Measurements from ENCODE around the gene LDLRAD4. TPM values are rescaled to one million over a fixed set of nuclear protein-coding genes. Genes with fewer than 3 reads are reported as not detected.

LDLRAD4 gene
- total and polyA plus RNA-seq, 9 of the 15 experiments (the other 6 are each of a cell fraction or from before 2014, with no cell fraction given), result 0.01 TPM; not detected in 8

GRCh38 chr18:13539050-13539449, 320.5 kb downstream of the LDLRAD4 start:
- in situ Hi-C loops (cut with MboI) (no loop called here), intact Hi-C loops (cut with micrococcal nuclease) (no loop called here)
- no peaks in the 10 kb centered on the region for H4K20me1 ChIP-seq (replicated peaks; ENCODE audit: control insufficient read depth, insufficient read depth, low read length)
- ChIA-PET POLR2A (no interaction called here), CTCF (ENCODE audit: low intra/inter-chr PET ratio) (interaction anchor here (0.8 kb wide), 1 partner anchor 23 kb away, joined by 3 read pairs; no protein-coding TSS in a partner anchor)
- no TSS peak for BruUV-seq (replicated peaks)
- no peak for DNase-seq (ENCODE audit: extremely low read depth in 1 of 4, low spot score in 3 of 4)
- H3K27ac ChIP-seq (ENCODE audit: extremely low read depth, low read depth, low read length), result no peak overlapping the region
- H3K4me3 ChIP-seq, result no peak overlapping the region
- H3K79me2 ChIP-seq (ENCODE audit: control insufficient read depth, insufficient read depth, low read length), result no peaks in the 10 kb centered on the region
- no peaks in the 10 kb centered on the region for H3K9me1 ChIP-seq (ENCODE audit: control insufficient read depth, insufficient read depth, low read length)
- no peak overlapping the region for H2AFZ ChIP-seq (ENCODE audit: low read depth, low read length)
- H3K9ac ChIP-seq (ENCODE audit: insufficient read depth in 1 of 2, low read depth in 2 of 2, low read length in 2 of 2), result no peak overlapping the region
- no peak overlapping the region for H3K4me2 ChIP-seq (ENCODE audit: insufficient read depth, low read length)
- no peaks in the 10 kb centered on the region for H3K9me3 ChIP-seq (replicated peaks; ENCODE audit: control insufficient read depth, insufficient read depth, low read depth, low read length)
- H3K36me3 ChIP-seq (ENCODE audit: control insufficient read depth, insufficient read depth, low read length), result no peaks in the 10 kb centered on the region
- FAIRE-seq, result no peak
- no peaks in the 10 kb centered on the region for H3K4me1 ChIP-seq (replicated peaks in 1 of 2; ENCODE audit: control insufficient read depth in 2 of 2, insufficient read depth in 2 of 2, low read length in 2 of 2)
- no peak for ATAC-seq
- WGBS (ENCODE audit: insufficient coverage, low coverage, missing lambda C conversion rate), result 0% methylated on average over 6 of the region's 6 CpGs
- peaks cover 2 to 16% of the 10 kb centered on the region in 2 experiments; a peak in 2 of 5 replicates for H3K27me3 ChIP-seq (ENCODE audit: control insufficient read depth in 2 of 2, insufficient read depth in 2 of 2, low read length in 2 of 2)
- TF ChIP-seq TEAD1 (CRISPR knock-in tag; IDR thresholded peaks at IDR 0.05), result no peak
- no peak for TF ChIP-seq RUNX1 (IDR thresholded peaks at IDR 0.05; ENCODE audit: low read depth)
- no peak for TF ChIP-seq JUN (IDR thresholded peaks at IDR 0.05; ENCODE audit: borderline replicate concordance, low read depth, low read length)
- TF ChIP-seq JUN (CRISPR knock-in tag; IDR thresholded peaks at IDR 0.05; ENCODE audit: borderline replicate concordance), result no peak
- TF ChIP-seq JUNB (CRISPR knock-in tag; conservative IDR thresholded peaks at IDR 0.05), result no peak
- TF ChIP-seq FOXA1 (IDR thresholded peaks at IDR 0.05; ENCODE audit: borderline replicate concordance), result no peak
- TF ChIP-seq MYC (IDR thresholded peaks at IDR 0.05; ENCODE audit: low read depth, low read length), result no peak
- TF ChIP-seq MYC (CRISPR knock-in tag; IDR thresholded peaks at IDR 0.05; ENCODE audit: borderline replicate concordance, low read depth), result no peak
- no peak for TF ChIP-seq ZNF583 (CRISPR knock-in tag; IDR thresholded peaks at IDR 0.05)
- TF ChIP-seq CTCF (IDR thresholded peaks at IDR 0.05 in 2 of 3, conservative IDR thresholded peaks at IDR 0.05 in 1 of 3; ENCODE audit: insufficient read depth in 2 of 3, low read depth in 1 of 3, low read length in 3 of 3), result no peak
- TF ChIP-seq OTX1 (CRISPR knock-in tag; IDR thresholded peaks at IDR 0.05), result no peak
- TF ChIP-seq RBM25 (IDR thresholded peaks at IDR 0.05; ENCODE audit: low read depth, low read length, severe bottlenecking), result no peak
- no peak for TF ChIP-seq SFPQ (IDR thresholded peaks at IDR 0.05; ENCODE audit: low read depth, low read length)

Measured in K562 (cell line).